Transverse colon (tissue), 3 donors: ENCODE data around the gene CNTRL.

Source experiments
- POLR2A ChIP-seq: fragments of 450-650 bp; IDR thresholded peaks from one replicate; pipeline ENCODE4 v1.6.1; 2016; ENCODE audit warnings: antibody characterized with exemption, mild to moderate bottlenecking, moderate library complexity
- TF ChIP-seq, protein P1 (sequence below), 5 experiments: fragments of 200-600 bp in 3 of 5; fragments of 450-650 bp in 2 of 5; sonication (generic) in 3 of 5; IDR thresholded peaks; 1 replicate in 2 of 5; 2 replicates in 3 of 5; pipeline ENCODE4 v1.5.1; 2016 to 2017; ENCODE audit warnings: antibody characterized with exemption in 5 of 5, inconsistent platforms in 3 of 5, mild to moderate bottlenecking in 2 of 5, moderate library complexity in 1 of 5

DNA sequence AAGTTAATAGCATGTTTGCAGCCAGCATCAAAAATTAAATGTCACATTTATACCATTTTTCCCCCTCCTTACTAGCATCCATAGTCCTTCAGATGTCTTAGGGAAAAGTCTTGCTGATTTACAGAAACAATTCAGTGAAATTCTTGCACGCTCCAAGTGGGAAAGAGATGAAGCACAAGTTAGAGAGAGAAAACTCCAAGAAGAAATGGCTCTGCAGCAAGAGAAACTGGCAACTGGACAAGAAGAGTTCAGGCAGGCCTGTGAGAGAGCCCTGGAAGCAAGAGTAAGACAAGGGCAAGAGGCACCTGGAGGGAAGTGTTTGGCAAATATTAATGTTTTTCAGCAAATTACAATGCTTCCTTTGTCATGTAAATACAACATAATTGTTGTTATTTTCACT is 66.6 kb downstream of the CNTRL start:
- TF ChIP-seq, protein P1, sequence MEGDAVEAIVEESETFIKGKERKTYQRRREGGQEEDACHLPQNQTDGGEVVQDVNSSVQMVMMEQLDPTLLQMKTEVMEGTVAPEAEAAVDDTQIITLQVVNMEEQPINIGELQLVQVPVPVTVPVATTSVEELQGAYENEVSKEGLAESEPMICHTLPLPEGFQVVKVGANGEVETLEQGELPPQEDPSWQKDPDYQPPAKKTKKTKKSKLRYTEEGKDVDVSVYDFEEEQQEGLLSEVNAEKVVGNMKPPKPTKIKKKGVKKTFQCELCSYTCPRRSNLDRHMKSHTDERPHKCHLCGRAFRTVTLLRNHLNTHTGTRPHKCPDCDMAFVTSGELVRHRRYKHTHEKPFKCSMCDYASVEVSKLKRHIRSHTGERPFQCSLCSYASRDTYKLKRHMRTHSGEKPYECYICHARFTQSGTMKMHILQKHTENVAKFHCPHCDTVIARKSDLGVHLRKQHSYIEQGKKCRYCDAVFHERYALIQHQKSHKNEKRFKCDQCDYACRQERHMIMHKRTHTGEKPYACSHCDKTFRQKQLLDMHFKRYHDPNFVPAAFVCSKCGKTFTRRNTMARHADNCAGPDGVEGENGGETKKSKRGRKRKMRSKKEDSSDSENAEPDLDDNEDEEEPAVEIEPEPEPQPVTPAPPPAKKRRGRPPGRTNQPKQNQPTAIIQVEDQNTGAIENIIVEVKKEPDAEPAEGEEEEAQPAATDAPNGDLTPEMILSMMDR (IDR thresholded peaks at IDR 0.05), result no peak
- TF ChIP-seq POLR2A, result no peak
